HEK293 (cell line): ENCODE measurements around the gene IFITM1.

Experiments
- CTCF ChIP-seq: fragments of 450-650 bp; formaldehyde crosslinking; IDR thresholded peaks from 2 replicates; pipeline ENCODE4 v1.5.1; 2016; ENCODE audit warnings: missing biosample characterization, missing genetic modification characterization
- SCRT2 ChIP-seq: fragments of 450-650 bp; formaldehyde crosslinking; IDR thresholded peaks from 2 replicates; pipeline ENCODE4 v1.5.1; 2016; ENCODE audit warnings: missing biosample characterization, missing genetic modification characterization
- ZBTB11 ChIP-seq: fragments of 450-650 bp; formaldehyde crosslinking; conservative IDR thresholded peaks from 2 replicates; pipeline ENCODE4 v1.5.1; 2016; ENCODE audit warnings: low read depth, missing biosample characterization, missing genetic modification characterization
- ZNF501 ChIP-seq: fragments of 450-650 bp; formaldehyde crosslinking; IDR thresholded peaks from 2 replicates; pipeline ENCODE4 v1.5.1; 2016; ENCODE audit warnings: missing biosample characterization, missing genetic modification characterization
- TF ChIP-seq, protein P1 (sequence below): fragments of 450-650 bp; formaldehyde crosslinking; IDR thresholded peaks from 2 replicates; pipeline ENCODE4 v1.5.1; 2016; ENCODE audit warnings: missing biosample characterization, missing genetic modification characterization

DNA sequence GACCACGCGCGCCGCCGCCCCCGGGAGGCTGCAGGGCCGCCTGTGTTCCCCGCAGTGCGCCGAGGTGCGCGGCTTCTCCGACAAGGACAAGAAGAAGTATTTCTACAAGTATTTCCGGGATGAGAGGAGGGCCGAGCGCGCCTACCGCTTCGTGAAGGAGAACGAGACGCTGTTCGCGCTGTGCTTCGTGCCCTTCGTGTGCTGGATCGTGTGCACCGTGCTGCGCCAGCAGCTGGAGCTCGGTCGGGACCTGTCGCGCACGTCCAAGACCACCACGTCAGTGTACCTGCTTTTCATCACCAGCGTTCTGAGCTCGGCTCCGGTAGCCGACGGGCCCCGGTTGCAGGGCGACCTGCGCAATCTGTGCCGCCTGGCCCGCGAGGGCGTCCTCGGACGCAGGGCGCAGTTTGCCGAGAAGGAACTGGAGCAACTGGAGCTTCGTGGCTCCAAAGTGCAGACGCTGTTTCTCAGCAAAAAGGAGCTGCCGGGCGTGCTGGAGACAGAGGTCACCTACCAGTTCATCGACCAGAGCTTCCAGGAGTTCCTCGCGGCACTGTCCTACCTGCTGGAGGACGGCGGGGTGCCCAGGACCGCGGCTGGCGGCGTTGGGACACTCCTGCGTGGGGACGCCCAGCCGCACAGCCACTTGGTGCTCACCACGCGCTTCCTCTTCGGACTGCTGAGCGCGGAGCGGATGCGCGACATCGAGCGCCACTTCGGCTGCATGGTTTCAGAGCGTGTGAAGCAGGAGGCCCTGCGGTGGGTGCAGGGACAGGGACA is 32.9 kb upstream of the IFITM1 start:
- TF ChIP-seq ZNF501 (tag by site-specific recombination), result no peak
- TF ChIP-seq CTCF (tag by site-specific recombination), result no peak
- no peak for TF ChIP-seq ZBTB11 (tag by site-specific recombination)
- TF ChIP-seq, protein P1, sequence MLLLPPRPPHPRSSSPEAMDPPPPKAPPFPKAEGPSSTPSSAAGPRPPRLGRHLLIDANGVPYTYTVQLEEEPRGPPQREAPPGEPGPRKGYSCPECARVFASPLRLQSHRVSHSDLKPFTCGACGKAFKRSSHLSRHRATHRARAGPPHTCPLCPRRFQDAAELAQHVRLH, result no peak
- TF ChIP-seq SCRT2 (tag by site-specific recombination), result peak; percentile 68
